H1 (cell line): ENCODE data around the gene SCN11A. TPM values are rescaled to one million over a fixed set of nuclear protein-coding genes. Genes with fewer than 3 reads are reported as not detected.

Source experiments
- CTCF ChIA-PET: fragments of 300-600 bp; sonication (Branson Sonifier 250); formaldehyde crosslinking; loops from one replicate; lab custom pipeline; 2021; ENCODE audit not compliant: partially characterized antibody; lab: Charles Lee
- POLR2A ChIA-PET: fragments of 300-600 bp; sonication (Branson Sonifier 250); formaldehyde crosslinking; loops from one replicate; lab custom pipeline; 2021; ENCODE audit warnings: inconsistent platforms; ENCODE audit not compliant: partially characterized antibody; lab: Charles Lee
- DNase-seq, 2 experiments: peaks; one replicate each; pipeline versions ENCODE4 v3.0.0 to v3.0.0-alpha.2; 2010 to 2022; ENCODE audit warnings: low spot score in 2 of 2, low read depth in 1 of 2, mixed read lengths in 1 of 2
- FAIRE-seq: peaks from 2 replicates; lab custom pipeline; 2011; peaks lifted over from hg19 to GRCh38; lab: Jason Lieb, UNC
- H2AFZ ChIP-seq: 2 replicates; pipeline ENCODE4 v1.8.1; 2012; ENCODE audit warnings: low read length, inconsistent platforms
- H2AK5ac ChIP-seq: 2 replicates; pipeline ENCODE4 v1.6.1; 2013; ENCODE audit warnings: low read depth, low read length
- H2BK120ac ChIP-seq: replicated peaks from 2 replicates; pipeline ENCODE3; 2013; ENCODE audit warnings: low read depth, low read length, inconsistent platforms
- H2BK12ac ChIP-seq: 2 replicates; pipeline ENCODE4 v1.6.1; 2013; ENCODE audit warnings: low read depth, low read length
- H2BK15ac ChIP-seq: 2 replicates; pipeline ENCODE4 v1.6.1; 2013; ENCODE audit warnings: low read length
- H2BK20ac ChIP-seq: 2 replicates; pipeline ENCODE4 v1.6.1; 2013; ENCODE audit warnings: low read length
- H2BK5ac ChIP-seq: 2 replicates; pipeline ENCODE4 v1.6.1; 2013; ENCODE audit warnings: low read depth, low read length
- H3K14ac ChIP-seq: 2 replicates; pipeline ENCODE4 v1.6.1; 2013; ENCODE audit warnings: inconsistent platforms; ENCODE audit not compliant: insufficient read length
- H3K18ac ChIP-seq: 2 replicates; pipeline ENCODE4 v1.6.1; 2013; ENCODE audit warnings: low read length; ENCODE audit errors: extremely low read depth
- H3K23ac ChIP-seq: 2 replicates; pipeline ENCODE4 v1.6.1; 2013; ENCODE audit warnings: inconsistent platforms; ENCODE audit not compliant: insufficient read length
- H3K23me2 ChIP-seq: 2 replicates; pipeline ENCODE4 v1.6.1; 2013; ENCODE audit warnings: low read depth, low read length
- H3K27ac ChIP-seq: 2 replicates; pipeline ENCODE4 v1.6.1; 2011; ENCODE audit warnings: low read depth, low read length, inconsistent platforms
- H3K27me3 ChIP-seq, 4 experiments: replicated peaks in 1 of 4; 1 replicate in 1 of 4; 2 replicates in 3 of 4; pipeline versions ENCODE4 v1.6.1 to v1.8.1; 2011 to 2013; ENCODE audit warnings: low read length in 3 of 4, mild to moderate bottlenecking in 3 of 4, inconsistent platforms in 2 of 4, mixed read lengths in 2 of 4, moderate library complexity in 1 of 4; ENCODE audit not compliant: control insufficient read depth in 3 of 4, insufficient read depth in 3 of 4; ENCODE audit errors: extremely low read depth in 1 of 4
- H3K36me3 ChIP-seq, 4 experiments: 2 replicates each; pipeline versions ENCODE4 v1.6.1 to v1.8.1; 2011 to 2013; ENCODE audit warnings: mild to moderate bottlenecking in 4 of 4, low read length in 3 of 4, moderate library complexity in 2 of 4, control low read depth in 1 of 4, inconsistent platforms in 1 of 4; ENCODE audit not compliant: insufficient read depth in 4 of 4, control insufficient read depth in 2 of 4
- H3K4ac ChIP-seq: replicated peaks from 2 replicates; pipeline ENCODE3; 2013; ENCODE audit warnings: low read length, low read depth, mixed read lengths, inconsistent platforms; ENCODE audit not compliant: insufficient read length
- H3K4me1 ChIP-seq, 4 experiments: replicated peaks in 1 of 4; 1 replicate in 1 of 4; 2 replicates in 3 of 4; pipeline versions ENCODE4 v1.6.1 to v1.8.1; 2011 to 2013; ENCODE audit warnings: low read length in 3 of 4, inconsistent platforms in 2 of 4, mixed read lengths in 1 of 4; ENCODE audit not compliant: insufficient read depth in 4 of 4, control insufficient read depth in 3 of 4
- H3K4me2 ChIP-seq, 2 experiments: 2 replicates each; pipeline versions ENCODE4 v1.6.1 to v1.8.1; 2011 to 2013; ENCODE audit warnings: low read depth in 2 of 2, low read length in 2 of 2, control low read depth in 1 of 2, inconsistent platforms in 1 of 2, mild to moderate bottlenecking in 1 of 2; ENCODE audit not compliant: insufficient read depth in 1 of 2
- H3K4me3 ChIP-seq, 4 experiments: fragments of 200-600, 300-600 bp in 1 of 4; sonication (generic), shearing (Covaris generic), sonication (Bioruptor Twin) in 1 of 4; 2 replicates each; pipeline versions ENCODE4 v1.5.1 to v1.8.1; 2011 to 2016; ENCODE audit warnings: low read length in 4 of 4, low read depth in 3 of 4, control low read depth in 2 of 4, inconsistent platforms in 2 of 4, mild to moderate bottlenecking in 2 of 4, mixed read lengths in 1 of 4, moderate library complexity in 1 of 4; ENCODE audit not compliant: insufficient read depth in 2 of 4; ENCODE audit errors: extremely low read depth in 1 of 4
- H3K56ac ChIP-seq: replicated peaks from 2 replicates; pipeline ENCODE3; 2013; ENCODE audit warnings: low read depth, mild to moderate bottlenecking, mixed read lengths, low read length, inconsistent platforms; ENCODE audit not compliant: insufficient read length
- H3K79me1 ChIP-seq: 2 replicates; pipeline ENCODE4 v1.6.1; 2013; ENCODE audit warnings: low read depth, low read length, control low read depth
- H3K79me2 ChIP-seq, 2 experiments: 2 replicates each; pipeline versions ENCODE4 v1.6.1 to v1.8.1; 2012 to 2013; ENCODE audit warnings: low read length in 2 of 2, mild to moderate bottlenecking in 2 of 2, inconsistent platforms in 1 of 2; ENCODE audit not compliant: insufficient read depth in 2 of 2, control insufficient read depth in 1 of 2
- H3K9ac ChIP-seq, 4 experiments: replicated peaks in 1 of 4; 1 replicate in 1 of 4; 2 replicates in 3 of 4; pipeline versions ENCODE4 v1.6.1 to v1.8.1; 2011 to 2013; ENCODE audit warnings: low read depth in 3 of 4, low read length in 3 of 4, control low read depth in 2 of 4, mild to moderate bottlenecking in 2 of 4, moderate library complexity in 2 of 4, inconsistent platforms in 1 of 4; ENCODE audit errors: extremely low read depth in 1 of 4
- H3K9me3 ChIP-seq, 2 experiments: 2 replicates each; pipeline versions ENCODE4 v1.6.1 to v1.8.1; 2012 to 2013; ENCODE audit warnings: mild to moderate bottlenecking in 2 of 2, moderate library complexity in 2 of 2, control low read depth in 1 of 2, inconsistent platforms in 1 of 2, low read depth in 1 of 2, low read length in 1 of 2, mixed read lengths in 1 of 2; ENCODE audit not compliant: insufficient read depth in 2 of 2
- H4K20me1 ChIP-seq, 2 experiments: replicated peaks in 1 of 2; 2 replicates each; pipeline versions ENCODE3 to v1.8.1; 2011 to 2013; ENCODE audit warnings: inconsistent platforms in 2 of 2, low read length in 2 of 2, mild to moderate bottlenecking in 1 of 2; ENCODE audit not compliant: insufficient read depth in 2 of 2, control insufficient read depth in 1 of 2
- H4K5ac ChIP-seq: 2 replicates; pipeline ENCODE4 v1.6.1; 2013; ENCODE audit warnings: low read length, low read depth, mixed read lengths, inconsistent platforms; ENCODE audit not compliant: insufficient read length
- H4K8ac ChIP-seq: 2 replicates; pipeline ENCODE4 v1.8.0; 2013; ENCODE audit warnings: mild to moderate bottlenecking, moderate library complexity, low read length, inconsistent platforms; ENCODE audit not compliant: insufficient read depth; ENCODE audit errors: extremely low read depth
- H4K91ac ChIP-seq: replicated peaks from 2 replicates; pipeline ENCODE3; 2013; ENCODE audit warnings: low read length, mixed read lengths, inconsistent platforms; ENCODE audit not compliant: insufficient read length
- BRCA1 ChIP-seq: IDR thresholded peaks from 2 replicates; pipeline ENCODE4 v1.6.1; 2012; ENCODE audit warnings: low read depth, low read length, improper control_type of control experiment
- CBX5 ChIP-seq: fragments of 300-800, 300-1000 bp; sonication (generic); IDR thresholded peaks from 2 replicates; pipeline ENCODE4 v1.7.1; 2016; ENCODE audit warnings: antibody characterized with exemption, low read length, low read depth
- GTF2F1 ChIP-seq: IDR thresholded peaks from 2 replicates; pipeline ENCODE4 v1.6.1; 2012; ENCODE audit warnings: low read depth, low read length, improper control_type of control experiment, borderline replicate concordance
- PHF8 ChIP-seq: fragments of 200-600 bp; sonication (generic); conservative IDR thresholded peaks from 2 replicates; pipeline ENCODE4 v1.7.1; 2012; ENCODE audit warnings: low read depth, mild to moderate bottlenecking, inconsistent platforms, low read length, moderate library complexity
- POLR2A ChIP-seq, 2 experiments: IDR thresholded peaks; 1 replicate in 1 of 2; 2 replicates in 1 of 2; pipeline ENCODE4 v1.6.1; 2011; ENCODE audit warnings: low read depth in 2 of 2, low read length in 2 of 2, mild to moderate bottlenecking in 2 of 2; ENCODE audit errors: control extremely low read depth in 1 of 2
- POU5F1 ChIP-seq: IDR thresholded peaks from 2 replicates; pipeline ENCODE4 v1.6.1; 2011; ENCODE audit warnings: low read depth, mild to moderate bottlenecking, low read length, moderate library complexity
- polyA plus RNA-seq, 7 experiments: library from polyadenylated mRNA; depleted of rRNA in 3 of 7; stranded (reverse) in 5 of 7; unstranded in 2 of 7; fragments of >200 nt in 5 of 7; fragments of 200-250 nt in 2 of 7; gene quantifications; 1 replicate in 5 of 7; 2 replicates in 1 of 7; 4 replicates in 1 of 7; pipeline versions ENCODE4 v1.2.1 to v1.2.3, GENCODE V29; 2011 to 2013; ENCODE audit warnings: missing spikeins in 2 of 7, mixed read lengths in 2 of 7
- total RNA-seq: library from RNA; stranded (reverse); fragmentation: NEBNext Ultra II Directional; extraction: Animal tissue kit (Norgen Biotek cat#: 25700); gene quantifications from 2 replicates; pipeline ENCODE4 v1.2.1, GENCODE V29; 2021

The SCN11A gene
- total and polyA plus RNA-seq, 2 of the 8 experiments (the other 6 are each of a cell fraction or from before 2014, with no cell fraction given): 0.11 to 0.21 TPM

- Histone ChIP-seq H3K23ac (no peak overlapping the region), H3K27me3 (no peaks in the 10 kb centered on the region), H3K79me1 (no peaks in the 10 kb centered on the region), H2BK20ac (no peak overlapping the region), H3K14ac (no peak overlapping the region), H3K4me3 (no peak overlapping the region), H2BK5ac (no peak overlapping the region), H3K79me2 (no peaks in the 10 kb centered on the region), H3K23me2 (no peaks in the 10 kb centered on the region), H3K18ac (no peak overlapping the region), H3K27ac (no peak overlapping the region), H3K56ac (no peak overlapping the region), H2BK120ac (no peak overlapping the region), H3K4ac (no peak overlapping the region), H3K4me2 (no peak overlapping the region), H4K5ac (no peak overlapping the region), H2BK15ac (no peak overlapping the region), H3K36me3 (no peaks in the 10 kb centered on the region), H3K9ac (no peak overlapping the region), H2AK5ac (no peak overlapping the region), H2AFZ (no peak overlapping the region), H4K8ac (no peak overlapping the region), H3K4me1 (no peaks in the 10 kb centered on the region), H4K20me1 (no peaks in the 10 kb centered on the region), H3K9me3 (no peaks in the 10 kb centered on the region), H4K91ac (no peak overlapping the region), H2BK12ac (no peak overlapping the region)
- no peak for TF ChIP-seq PHF8
- TF ChIP-seq BRCA1: no peak
- TF ChIP-seq GTF2F1: no peak
- no peak for TF ChIP-seq CBX5
- no peak for TF ChIP-seq POLR2A (IDR thresholded peaks at IDR 0.05; ENCODE audit: control extremely low read depth in 1 of 2, low read depth in 2 of 2, low read length in 2 of 2)
- no peak for TF ChIP-seq POU5F1
- ChIA-PET POLR2A (interaction anchor here (0.7 to 1.0 kb wide), 2 partner anchors 17 to 30 kb away, joined by 3 read pairs; no protein-coding TSS in a partner anchor), CTCF (interaction anchor here (0.8 to 2.8 kb wide), 4 partner anchors 9 to 61 kb away, joined by 3 to 9 read pairs (median 4); no protein-coding TSS in a partner anchor)
- FAIRE-seq (no peak), DNase-seq (no peak)
Observed at GRCh38 chr3:39022286-39022630, 29.5 kb downstream of the SCN11A start.
